Activated CD4-positive, alpha-beta T cell treated with anti-CD3 and anti-CD28 coated beads, Interleukin-2, amount 50 U/mL, for 1 hour (primary cell): ENCODE data around the gene ITGB6.
"Not testable (repeated sequence)": the region's sequence is repeated elsewhere in the genome, so short reads cannot be mapped to it uniquely, and the experiment has no call there.

Source experiments
- DNase-seq: peaks from one replicate; pipeline ENCODE4 v3.0.0-alpha.2; 2020

Gene ITGB6

DNA sequence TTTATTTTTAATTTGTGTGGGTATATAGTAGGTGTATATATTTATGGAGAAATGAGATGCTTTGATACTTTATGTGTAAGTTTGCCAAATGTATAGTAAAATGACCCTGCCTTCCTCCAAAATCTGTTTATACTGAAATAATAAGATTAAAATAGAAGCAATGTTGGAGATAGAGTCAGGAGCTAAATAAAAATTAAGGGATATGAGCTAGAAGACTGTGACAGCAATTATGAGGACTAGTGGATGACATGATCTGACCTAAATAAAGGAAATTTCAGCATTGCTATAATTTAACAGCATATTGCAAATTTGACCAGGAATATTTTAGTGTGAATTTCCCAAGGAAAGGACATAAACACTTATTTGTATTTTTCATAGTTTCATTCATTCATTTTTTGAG lies 60.7 kb downstream of the ITGB6 start:
- no peak for DNase-seq

GRCh38 chr2:160138406-160138805 lies 61.7 kb downstream of the ITGB6 start:
- no peak for DNase-seq

- no peak for DNase-seq
These were observed 62.6 kb downstream of the ITGB6 start for GRCh38 chr2:160137464-160137863.

DNA sequence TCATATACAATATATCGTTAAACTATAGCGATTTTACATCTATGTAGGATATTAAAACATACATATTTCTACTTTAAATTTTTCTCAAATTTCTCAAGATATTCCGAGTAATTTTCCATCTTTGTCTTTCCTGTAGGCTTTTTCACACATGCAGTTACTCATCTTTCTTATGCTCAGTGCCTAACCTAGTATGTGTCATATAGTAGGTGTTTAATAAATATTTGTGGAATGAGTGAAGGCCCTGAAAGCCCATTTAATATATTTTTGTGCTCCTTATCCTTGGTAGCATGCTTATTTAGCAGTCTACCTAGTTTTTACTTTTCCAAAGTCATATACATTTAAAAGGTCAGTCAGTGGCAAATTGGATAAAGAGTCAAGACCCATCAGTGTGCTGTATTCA lies 67.3 kb downstream of the ITGB6 start:
- no peak for DNase-seq

DNA sequence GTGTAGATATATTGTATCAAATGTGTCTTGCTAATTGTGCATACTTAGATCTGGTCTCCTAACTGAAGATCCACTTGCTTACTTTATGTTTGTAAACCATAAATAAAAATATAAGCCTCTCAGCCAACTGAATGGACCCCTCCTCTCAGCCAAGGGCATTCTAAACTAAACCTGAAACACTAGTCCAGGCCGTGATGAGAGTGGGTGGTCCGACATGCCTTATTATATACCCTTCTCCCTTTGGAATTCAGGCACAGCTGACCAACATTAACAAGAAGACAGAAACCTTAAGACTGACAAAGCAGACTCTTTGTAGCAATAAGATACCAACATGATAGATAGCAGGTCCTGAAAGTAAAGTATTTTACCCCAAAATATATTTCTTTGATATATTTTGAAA lies 73.3 kb downstream of the ITGB6 start:
- no peak for DNase-seq

DNA sequence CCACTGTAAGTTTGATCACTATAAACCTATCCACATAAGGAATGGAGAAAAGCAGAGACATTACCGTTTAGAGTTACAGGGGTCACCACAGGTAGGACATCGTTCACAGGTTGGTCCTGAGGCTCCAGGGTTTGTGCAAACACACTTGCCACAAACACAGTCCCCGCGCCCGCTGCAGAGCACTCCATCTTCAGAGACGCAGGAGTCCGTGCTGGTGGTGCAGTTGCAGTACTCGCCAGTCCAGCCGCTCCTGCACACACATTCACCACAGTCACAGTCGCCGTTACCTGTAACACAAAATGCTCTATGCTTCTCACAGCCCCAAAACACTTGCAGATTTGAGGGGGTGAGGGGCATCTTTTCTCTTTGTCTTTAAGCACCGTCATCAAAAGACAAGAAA lies 73.8 kb downstream of the ITGB6 start:
- no peak for DNase-seq

DNA sequence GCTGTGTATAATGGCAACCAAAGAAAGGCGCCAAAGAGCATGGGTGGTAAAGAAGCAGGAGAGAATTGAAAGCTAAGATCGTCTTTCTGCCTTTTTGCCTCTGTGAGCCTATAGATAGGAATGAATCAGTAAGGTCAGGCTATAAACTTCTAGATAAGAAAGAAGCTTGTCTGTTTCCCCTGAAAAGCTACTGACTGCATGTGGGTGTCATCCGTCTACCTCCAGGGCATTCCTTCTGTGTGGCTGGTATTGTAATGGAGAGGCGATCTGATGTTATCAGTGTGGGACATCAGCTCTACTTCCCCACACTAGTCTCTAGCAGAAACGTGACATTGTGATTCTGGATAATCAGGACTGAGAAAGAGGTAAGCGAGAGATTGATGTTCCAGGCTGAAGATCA lies 74.2 kb downstream of the ITGB6 start:
- no peak for DNase-seq

GRCh38 chr2:160125366-160125765 lies 74.7 kb downstream of the ITGB6 start:
- DNase-seq, result no peak

- no peak for DNase-seq
These were observed 75.5 kb downstream of the ITGB6 start for GRCh38 chr2:160124571-160124970.

DNA sequence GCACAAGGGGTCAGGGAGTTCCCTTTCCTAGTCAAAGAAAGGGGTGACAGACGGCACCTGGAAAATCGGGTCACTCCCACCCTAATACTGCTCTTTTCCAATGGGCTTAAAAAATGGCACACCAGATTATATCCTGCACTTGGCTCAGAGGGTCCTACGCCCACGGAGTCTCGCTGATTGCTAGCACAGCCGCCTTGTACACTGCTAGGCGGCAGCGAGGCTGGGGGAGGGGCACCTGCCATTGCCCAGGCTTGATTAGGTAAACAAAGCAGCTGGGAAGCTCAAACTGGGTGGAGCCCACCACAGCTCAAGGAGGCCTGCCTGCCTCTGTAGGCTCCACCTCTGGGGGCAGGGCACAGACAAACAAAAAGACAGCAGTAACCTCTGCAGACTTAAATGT lies 85.4 kb downstream of the ITGB6 start:
- DNase-seq, result not testable (repeated sequence)

GRCh38 chr2:160114020-160114419 lies 86.1 kb downstream of the ITGB6 start:
- no peak for DNase-seq

GRCh38 chr2:160111951-160112798 lies 87.9 kb downstream of the ITGB6 start:
- no peak for DNase-seq

- DNase-seq, result no peak
These were observed 89.3 kb downstream of the ITGB6 start for GRCh38 chr2:160110674-160111239.

DNA sequence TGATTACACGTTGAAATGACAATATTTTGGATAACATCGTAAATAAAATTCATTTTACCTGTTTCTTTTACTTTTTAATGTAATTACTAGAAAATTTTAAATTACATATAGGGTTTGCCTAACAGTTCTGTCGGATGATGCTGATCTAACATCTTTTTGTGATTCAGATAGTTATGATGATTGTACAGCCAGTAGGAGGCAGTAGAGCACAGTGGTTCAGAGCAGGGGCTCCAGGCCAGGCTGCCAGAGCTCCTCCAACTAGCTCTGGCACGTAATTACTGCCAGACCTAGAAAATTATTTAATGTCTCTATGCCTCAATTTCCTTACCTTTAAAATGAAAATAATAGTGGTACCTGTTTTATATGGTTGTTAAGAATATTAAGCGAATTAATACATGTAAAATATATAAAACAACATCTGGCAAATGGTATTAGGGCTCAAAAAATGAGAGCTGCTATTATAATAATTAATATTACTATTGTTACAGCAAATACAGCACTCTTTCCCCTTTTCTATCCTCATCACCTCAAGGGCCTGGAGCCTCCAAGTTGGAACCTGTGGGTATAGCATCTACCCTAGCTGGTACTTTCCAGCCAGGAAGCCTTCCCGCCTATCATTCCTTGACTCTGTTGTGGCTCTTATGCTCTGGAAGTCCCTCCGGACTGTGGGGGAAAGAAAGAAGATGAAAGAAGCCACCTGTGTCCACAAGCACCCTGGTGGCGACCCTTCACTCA lies 90.0 kb downstream of the ITGB6 start:
- DNase-seq, result peak; percentile 43

GRCh38 chr2:160109243-160109642 lies 90.8 kb downstream of the ITGB6 start:
- DNase-seq, result no peak

DNA sequence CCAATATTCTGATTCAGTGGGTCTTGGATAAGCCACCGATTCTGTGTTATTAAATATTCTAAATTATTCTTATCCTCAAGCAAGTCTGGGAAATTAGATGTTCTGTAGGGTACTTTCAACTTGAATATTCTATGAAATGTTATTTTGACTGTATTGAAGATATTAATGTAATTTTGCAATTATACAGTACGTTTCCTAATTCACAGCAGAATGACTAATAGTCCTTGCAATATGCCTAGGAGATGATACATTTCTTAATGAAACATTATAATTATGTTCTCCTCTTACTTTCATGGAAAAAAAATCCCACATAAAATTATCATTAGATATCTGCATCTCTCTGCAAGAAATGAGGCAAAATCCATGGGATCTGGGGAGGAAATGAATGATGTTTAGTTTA lies 91.4 kb downstream of the ITGB6 start:
- no peak for DNase-seq

- DNase-seq, result no peak
These were observed 94.7 kb downstream of the ITGB6 start for GRCh38 chr2:160105366-160105765.

DNA sequence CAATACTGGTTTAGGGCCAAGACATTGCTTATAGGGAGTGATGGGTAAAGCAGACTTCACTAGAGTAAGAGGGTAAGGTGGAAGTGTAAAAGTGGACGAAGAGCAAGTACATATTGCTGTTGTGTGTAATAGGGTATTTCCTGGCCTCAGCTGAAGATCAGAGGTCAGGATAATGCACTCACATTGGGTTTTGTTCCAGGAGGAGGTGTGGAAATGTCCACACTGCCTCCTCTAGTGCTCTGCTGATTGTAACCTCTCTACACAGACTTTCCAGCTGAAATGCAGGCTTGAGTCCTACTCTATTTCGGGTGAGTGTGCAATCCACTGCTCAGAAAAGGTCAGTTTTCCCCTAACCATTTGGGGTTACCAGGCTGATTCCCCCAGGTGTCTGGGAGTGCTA lies 96.0 kb downstream of the ITGB6 start:
- DNase-seq, result no peak

DNA sequence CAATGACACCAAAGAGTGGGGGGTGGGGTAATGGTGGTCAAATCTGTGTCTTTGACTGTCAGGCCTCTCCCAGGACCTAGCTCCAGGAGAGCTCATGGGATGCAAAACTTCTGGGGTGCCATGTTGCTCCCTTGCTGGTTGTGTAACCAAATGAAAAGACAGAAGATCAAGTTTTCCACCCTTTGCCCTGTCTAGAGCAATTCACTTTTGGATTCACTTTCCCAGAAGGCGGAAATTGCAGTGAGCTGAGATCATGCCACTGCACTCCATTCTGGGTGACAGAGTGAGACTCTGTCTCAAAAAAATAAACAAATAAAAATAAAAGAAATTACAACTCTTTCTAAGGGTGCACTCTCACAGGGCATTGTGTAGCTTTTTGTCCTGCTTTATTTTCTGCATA lies 102.7 kb downstream of the ITGB6 start:
- no peak for DNase-seq

GRCh38 chr2:160096409-160096808 lies 103.7 kb downstream of the ITGB6 start:
- DNase-seq, result no peak

GRCh38 chr2:160092445-160092844 lies 107.6 kb downstream of the ITGB6 start:
- no peak for DNase-seq

DNA sequence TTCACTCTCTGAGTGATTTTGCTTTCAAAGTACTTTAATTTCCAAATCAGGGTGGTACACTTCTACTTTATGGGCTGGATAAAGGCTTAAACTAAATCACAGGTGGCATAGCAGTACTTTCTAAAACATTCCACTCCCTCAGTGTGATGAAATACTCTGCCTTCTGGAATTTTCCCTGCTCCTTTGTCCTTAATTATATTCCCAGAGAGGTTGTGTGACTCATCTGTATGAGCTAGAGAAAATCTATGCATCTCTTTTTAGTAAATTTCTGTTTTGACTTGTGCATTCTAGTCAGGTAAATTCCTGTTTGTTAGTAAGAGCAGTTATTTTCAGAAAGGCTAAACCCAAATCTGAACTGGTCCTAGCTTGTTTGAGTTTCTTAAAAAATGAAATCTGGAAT lies 108.7 kb downstream of the ITGB6 start:
- DNase-seq, result no peak

- no peak for DNase-seq
These were observed 112.0 kb downstream of the ITGB6 start for GRCh38 chr2:160087854-160088745.
